ENCODE data around the gene SLC27A4.

SLC27A4 gene

DNA sequence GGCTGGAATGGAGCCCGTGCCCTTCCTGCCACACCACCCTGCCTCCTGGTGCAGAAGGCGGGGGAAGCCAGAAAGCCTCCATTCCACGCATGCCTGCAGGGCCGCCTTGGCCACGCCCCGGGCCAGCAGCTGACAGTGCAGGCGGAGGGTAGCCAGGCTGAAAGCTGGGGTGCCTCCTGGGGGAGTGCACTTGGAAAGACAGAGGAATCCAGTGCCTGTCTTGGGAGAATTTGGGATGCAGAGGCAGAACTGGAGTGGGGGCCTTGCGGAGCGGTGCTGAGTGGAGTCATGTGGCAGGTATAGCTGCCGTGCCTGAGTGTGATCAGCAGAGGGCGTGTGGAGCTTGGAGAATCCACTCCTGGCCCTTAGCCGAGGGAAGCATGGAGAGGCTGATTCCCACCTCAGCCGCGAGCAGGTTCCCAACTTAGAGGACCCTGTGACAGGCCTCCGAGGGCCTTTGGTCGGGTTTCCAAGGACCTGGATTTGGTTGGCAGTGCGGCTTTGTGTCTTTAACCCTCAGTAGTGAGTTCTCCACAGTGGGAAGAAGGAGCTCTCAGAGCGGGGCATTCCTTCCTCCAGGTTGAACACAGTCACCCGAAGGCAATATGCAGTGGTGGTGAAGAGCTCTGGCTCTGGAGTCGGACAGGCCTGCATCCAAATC lies 21.8 kb downstream of the SLC27A4 start:
- peak; percentile 36 to 39 for DNase-seq (ENCODE audit: low read depth in 2 of 2, low spot score in 1 of 2)

DNA sequence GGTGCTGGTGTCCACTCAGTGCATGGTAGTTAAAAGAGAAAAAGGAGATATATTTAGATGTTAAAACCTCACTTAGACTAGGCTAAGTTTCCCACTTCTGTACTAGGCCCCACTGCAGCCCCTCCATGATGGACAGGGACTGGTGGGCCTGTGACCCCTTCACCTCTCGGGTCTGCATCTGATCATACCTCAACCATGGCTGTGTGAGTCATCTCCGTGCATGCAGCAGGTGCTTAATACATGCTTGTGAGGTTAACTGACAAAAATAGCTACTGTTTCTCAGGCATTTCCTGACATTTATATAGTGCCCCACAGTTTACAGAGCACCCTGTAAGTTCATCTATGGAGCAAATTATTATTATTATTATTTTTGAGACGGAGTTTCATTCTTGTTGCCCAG lies 22.4 kb downstream of the SLC27A4 start:
- DNase-seq (ENCODE audit: low read depth in 2 of 2, low spot score in 1 of 2): no peak

GRCh38 chr9:128365525-128365924 lies 25.2 kb downstream of the SLC27A4 start:
- DNase-seq (ENCODE audit: low read depth in 2 of 2, low spot score in 1 of 2): no peak

- no peak for DNase-seq (ENCODE audit: low read depth in 2 of 2, low spot score in 1 of 2)
Observed at GRCh38 chr9:128369024-128369706, 28.8 kb downstream of the SLC27A4 start.

GRCh38 chr9:128370367-128370751 lies 30.0 kb downstream of the SLC27A4 start:
- DNase-seq (ENCODE audit: low read depth in 2 of 2, low spot score in 1 of 2): no peak

DNA sequence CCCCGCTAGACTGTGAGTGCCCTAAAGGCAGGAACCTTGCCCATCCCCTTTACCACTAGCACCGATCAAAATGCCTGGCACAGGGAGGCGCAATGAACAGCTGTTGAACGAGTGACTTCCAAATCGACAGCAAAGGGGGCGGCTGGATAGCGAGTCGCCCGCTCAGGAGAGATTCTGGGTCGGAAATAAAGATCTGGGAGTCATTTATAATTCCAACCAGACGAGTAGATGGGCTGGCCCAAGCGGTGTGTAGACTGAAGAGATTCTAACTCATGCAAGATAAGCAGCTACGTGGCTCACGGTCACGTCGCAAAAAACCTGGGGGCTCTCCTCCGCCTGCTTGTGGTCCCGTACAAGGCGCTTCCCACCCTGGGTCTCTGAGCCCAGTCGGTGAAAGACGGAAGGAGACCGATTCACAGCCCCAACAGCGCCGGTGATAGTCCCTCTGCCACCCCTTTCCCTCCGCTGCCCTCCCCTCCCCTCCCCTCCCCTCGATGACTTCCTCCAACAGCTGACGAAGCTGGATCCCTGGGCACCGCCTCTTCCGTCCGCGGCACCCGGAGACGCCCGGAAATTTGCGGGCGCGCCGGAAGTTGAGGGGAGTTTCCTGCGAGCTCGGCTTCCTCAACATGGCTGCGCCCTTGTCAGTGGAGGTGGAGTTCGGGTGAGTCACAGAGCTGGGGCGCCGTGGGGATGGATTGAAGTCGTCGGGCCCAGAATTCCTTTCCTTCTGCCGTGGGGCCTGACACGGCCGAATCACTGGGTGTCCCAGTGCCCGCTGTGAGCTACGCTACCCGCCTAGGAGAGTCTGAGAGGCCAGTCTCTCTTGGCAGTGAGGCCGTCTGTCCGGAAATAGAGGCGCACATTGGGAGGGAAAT lies 30.7 kb downstream of the SLC27A4 start, which contains the start of gene URM1:
URM1 (plus strand) TSS at position 623 of the 878 bp plus-strand sequence; CDS start at position 630, 7 bp downstream.
- peak; percentile 87 to 93 for DNase-seq (ENCODE audit: low read depth in 2 of 2, low spot score in 1 of 2)

DNA sequence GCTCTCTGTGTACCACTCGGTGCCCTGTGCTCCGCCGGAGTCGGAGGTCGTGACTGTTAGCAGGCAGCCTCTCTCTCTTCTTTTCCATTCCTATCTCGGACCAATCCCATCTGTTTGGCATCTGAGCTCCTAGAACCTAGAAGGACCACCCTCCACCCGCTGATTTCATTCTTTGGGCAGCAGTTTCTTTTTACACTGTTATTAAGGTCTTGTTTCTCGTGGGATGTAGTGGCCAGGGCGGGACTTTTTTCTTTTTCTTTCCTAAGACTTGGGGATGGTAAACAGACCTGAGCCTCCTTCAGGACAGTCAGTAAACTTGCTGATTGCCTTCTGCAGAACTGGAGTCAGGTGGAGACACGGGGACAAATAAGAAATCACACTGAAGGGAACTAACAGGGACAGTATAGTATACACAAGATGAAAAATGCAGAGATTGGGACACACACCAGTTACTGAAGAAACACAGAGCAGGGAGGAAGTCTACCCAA lies 31.3 kb downstream of the SLC27A4 start:
- DNase-seq (ENCODE audit: low read depth in 2 of 2, low spot score in 1 of 2): no peak

DNA sequence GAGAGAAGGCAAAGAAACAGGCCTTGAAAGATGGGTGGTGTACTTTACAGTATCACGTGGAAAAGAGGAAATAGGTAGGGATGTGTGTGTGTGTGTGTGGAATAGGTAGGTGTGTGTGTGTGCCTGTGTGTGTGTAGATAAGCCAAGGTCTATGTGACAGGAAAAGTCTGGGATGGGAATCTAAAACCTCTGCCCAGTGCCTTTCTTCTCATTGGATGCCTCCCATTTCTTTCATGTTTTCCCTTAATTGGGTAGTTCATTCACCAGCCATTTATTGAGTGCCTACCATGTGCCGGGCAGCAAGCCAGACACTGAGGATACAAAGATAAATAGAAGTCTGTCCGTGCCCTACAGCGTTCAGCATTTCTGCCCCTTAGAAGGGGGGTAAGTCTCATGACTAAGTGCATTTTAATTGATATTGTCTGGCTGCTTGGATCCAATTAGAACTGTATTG lies 31.9 kb downstream of the SLC27A4 start:
- DNase-seq (ENCODE audit: low read depth in 2 of 2, low spot score in 1 of 2): no peak

GRCh38 chr9:128372784-128373183 lies 32.5 kb downstream of the SLC27A4 start:
- DNase-seq (ENCODE audit: low read depth in 2 of 2, low spot score in 1 of 2): no peak

DNA sequence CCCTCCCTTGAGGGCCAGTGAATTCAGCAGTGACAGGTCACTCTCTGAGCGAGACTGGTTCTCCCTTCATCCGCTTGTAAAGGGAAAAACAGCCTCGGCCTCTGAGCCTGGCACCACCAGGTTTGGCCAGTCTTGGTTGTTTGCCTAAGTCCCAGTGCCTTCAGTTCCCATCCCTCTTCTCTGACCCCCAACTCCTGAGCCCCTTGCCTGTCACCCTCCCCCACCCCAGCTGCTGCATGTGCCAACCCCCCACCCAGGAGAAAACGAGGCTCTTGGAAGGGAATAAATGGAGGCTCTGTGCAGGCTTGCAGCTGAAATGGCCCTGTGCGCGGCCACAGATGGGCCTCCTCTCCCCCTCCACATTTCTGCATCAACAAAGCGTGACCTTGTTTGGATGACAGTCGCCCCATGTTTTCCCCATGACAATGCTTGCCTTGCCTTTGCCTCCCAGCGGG lies 33.9 kb downstream of the SLC27A4 start:
- DNase-seq (ENCODE audit: low read depth in 2 of 2, low spot score in 1 of 2): no peak

DNA sequence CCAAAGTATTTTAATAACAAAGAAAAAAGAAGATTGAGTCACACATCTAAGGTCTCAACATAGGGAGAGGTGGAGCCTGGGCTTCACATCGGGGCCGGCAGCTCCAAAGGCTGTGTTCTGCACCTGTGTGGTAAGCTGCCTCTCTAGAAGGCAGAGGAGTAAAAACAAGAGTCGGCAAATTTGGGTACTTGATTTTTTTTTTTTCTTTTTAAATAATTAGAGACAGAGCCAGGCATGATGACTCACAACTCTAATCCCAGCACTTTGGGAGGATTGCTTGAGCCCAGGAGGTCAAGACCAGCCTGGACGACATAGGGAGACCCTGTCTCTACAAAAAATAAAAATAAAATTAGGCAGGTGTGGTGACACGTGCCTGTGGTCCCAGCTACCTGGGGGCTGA lies 35.5 kb downstream of the SLC27A4 start:
- DNase-seq (ENCODE audit: low read depth in 2 of 2, low spot score in 1 of 2): no peak

- DNase-seq (ENCODE audit: low read depth in 2 of 2, low spot score in 1 of 2): no peak
Observed at GRCh38 chr9:128382261-128382660, 41.9 kb downstream of the SLC27A4 start.

GRCh38 chr9:128383007-128383753 lies 42.9 kb downstream of the SLC27A4 start:
- no peak for DNase-seq (ENCODE audit: low read depth in 2 of 2, low spot score in 1 of 2)

DNA sequence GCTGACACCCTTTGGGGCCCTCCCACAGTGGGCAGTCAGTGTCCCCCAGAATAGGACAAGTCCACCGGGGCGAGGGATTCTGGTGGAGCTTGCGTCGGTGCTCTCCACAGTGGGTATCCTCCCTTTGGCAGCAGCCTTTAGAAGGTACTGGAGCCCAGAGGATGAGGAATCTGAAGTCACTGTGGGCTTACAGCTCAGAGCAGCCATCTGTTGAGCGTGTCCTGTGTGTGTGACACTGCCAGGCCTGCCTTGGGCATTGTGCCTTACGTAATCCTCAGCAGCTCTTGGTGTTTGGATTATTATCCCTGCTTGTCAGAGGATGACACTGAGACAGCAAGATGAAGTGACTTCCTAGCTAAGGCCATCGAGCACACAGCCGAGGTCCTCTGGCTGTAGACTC lies 43.5 kb downstream of the SLC27A4 start:
- DNase-seq (ENCODE audit: low read depth in 2 of 2, low spot score in 1 of 2): no peak

DNA sequence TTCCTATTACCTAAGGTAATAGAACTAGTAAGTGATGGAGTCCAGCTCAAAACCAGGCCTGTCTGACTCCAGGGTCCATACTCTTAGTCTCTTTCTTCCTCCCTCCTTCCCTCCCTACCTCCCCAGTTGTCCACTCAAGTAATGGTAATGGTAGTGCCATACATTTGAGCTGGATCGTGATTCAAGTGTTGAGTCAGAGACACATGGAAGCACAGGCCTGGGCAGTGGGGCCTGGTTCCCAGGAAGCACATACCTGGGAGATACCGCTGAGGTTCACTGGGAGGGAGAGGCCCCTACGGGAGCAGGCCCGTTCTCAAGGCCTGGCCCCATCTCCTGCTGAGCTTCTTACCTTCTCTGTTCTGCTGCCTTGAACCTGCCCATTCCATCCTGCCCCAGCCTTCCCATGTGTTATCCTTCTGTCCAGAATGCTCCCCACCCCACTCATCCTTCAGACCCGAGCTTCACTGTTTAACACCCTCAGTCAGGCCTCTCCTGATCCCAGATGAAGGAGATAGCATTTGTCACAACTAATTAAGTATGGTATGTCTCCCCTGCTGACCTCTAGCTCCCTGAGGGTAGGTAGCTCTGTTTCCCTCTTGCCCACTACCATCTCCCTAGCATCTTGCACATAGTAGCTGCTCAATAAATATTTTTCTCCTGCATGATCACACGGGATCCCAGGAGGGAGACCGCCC lies 44.6 kb downstream of the SLC27A4 start:
- no peak for DNase-seq (ENCODE audit: low read depth in 2 of 2, low spot score in 1 of 2)

DNA sequence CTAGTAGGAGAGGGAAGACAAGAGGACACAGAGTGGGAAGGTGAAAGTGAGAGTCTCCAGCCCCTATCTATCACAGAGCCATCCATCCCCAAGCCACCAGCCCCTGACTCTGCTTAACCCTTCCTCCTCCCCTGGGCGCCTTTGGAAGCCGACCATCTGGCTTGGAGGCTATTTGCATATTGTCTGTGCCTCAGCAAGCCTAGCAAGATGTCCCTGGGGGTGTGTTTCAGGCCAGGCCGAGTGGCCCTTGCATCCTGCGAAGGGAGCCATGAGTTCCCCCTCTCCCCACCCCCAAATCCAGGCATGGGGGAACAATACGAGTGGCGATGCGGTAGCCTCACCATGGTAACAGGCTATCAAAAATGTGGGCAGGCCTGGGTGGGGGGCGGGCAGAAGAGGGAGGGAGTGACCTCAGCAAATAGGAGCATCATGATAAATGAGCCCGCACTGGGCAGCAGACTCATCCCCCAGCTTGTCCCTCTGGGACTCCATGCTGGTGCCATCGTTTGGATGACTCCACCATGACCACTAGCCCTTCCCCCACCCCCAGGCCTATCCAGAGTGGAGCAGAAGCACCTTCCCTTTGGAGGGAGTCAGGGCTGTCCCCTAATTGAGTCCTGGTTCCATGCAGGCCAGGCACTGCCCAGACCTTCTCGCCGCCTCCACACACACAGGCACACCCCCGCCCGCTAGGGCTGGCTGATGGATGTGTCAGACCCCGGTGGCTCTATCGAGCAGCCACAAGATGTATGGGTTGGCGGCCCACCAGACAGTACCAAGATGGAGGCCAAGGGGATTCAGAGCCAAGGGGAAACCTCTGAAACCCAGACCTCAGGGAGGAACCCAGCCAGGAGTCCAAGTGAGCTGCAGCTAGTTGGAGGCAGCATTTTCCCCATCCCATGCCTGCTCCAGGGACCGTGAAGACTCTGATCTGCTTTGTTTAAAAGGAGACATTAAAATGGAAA lies 45.5 kb downstream of the SLC27A4 start:
- no peak for DNase-seq (ENCODE audit: low read depth in 2 of 2, low spot score in 1 of 2)

GRCh38 chr9:128388150-128388549 lies 47.8 kb downstream of the SLC27A4 start:
- DNase-seq (ENCODE audit: low read depth in 2 of 2, low spot score in 1 of 2): no peak

DNA sequence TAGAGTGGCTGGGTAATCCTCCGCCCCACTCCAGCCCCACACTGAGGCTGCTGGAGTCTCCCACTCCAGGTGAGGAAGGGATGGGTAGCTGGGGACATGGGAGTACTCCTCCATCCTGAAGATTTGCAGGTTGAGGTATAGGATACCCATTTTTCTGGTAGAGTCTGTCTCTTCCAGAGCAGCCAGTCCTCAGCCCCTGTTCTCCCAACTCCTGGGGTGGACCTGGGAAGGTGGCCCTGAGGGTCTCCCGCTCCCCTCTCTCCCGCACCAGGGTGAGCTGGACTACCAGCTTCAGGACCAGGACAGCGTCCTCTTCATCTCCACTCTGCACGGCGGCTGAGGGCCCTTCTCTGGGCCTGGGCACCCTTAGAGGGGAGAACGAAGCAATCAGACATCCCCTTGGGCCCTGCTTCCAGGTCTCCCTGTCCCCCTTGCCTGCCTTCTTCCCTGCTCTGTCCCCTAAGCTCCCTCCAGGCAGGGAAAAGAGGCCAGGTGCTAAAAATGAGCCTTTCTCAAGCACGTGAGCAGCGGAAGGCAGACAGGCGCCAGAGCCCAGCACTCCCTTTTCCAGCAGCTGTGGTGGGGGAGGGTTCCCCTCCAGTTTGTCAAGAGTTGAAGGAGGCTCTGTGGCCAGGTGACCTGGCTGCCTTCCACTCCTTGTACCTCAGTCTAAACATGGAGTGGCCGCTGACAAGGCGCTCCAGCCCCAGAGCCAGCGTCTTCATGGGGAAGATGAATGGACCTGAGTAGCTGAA lies 49.2 kb downstream of the SLC27A4 start:
- DNase-seq (ENCODE audit: low read depth in 2 of 2, low spot score in 1 of 2): no peak
